ENCODE data around the gene CLDN2.

DNA sequence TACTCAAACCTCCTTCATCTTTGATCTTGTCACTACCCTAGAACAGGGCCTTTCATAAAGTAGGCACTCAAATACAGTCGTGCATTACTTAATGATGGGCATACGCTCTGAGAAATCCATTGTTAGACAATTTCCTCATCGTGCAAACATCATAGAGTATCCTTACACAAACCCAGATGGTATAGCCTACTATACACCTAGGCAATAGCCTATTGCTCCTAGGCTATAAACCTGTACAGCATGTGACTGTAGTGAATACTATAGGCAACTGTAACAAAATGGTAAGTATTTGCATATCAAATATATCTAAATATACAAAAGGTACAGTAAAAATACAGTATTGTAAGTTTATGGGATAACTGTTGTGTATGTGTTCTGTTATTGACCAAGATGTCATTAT is 31.9 kb downstream of the CLDN2 start:
- TF ChIP-seq, protein P1, sequence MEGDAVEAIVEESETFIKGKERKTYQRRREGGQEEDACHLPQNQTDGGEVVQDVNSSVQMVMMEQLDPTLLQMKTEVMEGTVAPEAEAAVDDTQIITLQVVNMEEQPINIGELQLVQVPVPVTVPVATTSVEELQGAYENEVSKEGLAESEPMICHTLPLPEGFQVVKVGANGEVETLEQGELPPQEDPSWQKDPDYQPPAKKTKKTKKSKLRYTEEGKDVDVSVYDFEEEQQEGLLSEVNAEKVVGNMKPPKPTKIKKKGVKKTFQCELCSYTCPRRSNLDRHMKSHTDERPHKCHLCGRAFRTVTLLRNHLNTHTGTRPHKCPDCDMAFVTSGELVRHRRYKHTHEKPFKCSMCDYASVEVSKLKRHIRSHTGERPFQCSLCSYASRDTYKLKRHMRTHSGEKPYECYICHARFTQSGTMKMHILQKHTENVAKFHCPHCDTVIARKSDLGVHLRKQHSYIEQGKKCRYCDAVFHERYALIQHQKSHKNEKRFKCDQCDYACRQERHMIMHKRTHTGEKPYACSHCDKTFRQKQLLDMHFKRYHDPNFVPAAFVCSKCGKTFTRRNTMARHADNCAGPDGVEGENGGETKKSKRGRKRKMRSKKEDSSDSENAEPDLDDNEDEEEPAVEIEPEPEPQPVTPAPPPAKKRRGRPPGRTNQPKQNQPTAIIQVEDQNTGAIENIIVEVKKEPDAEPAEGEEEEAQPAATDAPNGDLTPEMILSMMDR (conservative IDR thresholded peaks at IDR 0.05; ENCODE audit: low read depth, low read length) = no peak
- no peak for TF ChIP-seq EZH2 (IDR thresholded peaks at IDR 0.05; ENCODE audit: borderline replicate concordance, low read depth, low read length, poor library complexity, severe bottlenecking)

Data from A673 (cell line).